ENCODE measurements around the gene EEF1AKMT1.

Gene EEF1AKMT1, protein sequence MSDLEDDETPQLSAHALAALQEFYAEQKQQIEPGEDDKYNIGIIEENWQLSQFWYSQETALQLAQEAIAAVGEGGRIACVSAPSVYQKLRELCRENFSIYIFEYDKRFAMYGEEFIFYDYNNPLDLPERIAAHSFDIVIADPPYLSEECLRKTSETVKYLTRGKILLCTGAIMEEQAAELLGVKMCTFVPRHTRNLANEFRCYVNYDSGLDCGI

DNA sequence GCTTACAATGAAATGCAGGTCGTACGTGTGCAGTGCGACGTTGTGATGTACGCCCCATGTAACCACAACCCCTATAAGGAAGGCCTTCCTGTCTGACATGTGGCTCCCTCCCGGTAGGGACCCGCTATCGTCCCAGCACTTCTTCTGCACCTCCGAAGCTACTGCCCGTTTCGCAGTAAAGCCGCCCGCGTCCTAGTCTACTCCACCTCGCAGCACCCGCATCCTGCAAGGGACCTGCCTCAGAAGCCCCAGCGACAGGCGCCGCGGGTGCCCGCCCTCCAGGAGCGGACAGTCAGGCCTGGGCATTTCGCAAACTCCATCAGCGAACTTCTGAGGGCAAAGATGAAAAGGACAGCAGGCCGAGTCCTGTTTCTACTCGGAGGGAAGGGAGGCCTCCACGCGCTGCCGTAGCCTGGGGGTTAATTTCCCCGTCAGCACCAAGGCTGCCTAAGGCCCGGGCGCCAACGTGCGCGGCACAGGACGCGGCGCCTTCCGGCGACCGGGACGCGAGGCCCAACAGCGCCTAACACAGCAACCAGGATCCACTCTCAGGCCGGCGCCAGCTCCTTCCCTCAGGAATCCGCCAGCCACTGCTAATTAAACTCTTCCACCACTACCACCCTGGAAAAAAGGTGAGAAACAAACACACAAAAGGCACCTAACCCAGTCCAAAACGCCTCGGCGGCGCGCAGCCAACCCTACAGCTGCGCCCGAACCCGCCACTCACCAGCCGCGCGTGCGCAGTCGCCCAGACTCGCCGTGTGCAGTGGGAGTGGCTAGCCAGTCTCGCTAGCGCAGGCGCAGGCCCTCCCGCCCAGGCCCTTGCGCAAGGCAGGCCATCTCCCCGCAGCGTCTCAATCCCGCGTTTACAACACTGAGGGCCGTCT, at the start of gene EEF1AKMT1:
TSS of gene EEF1AKMT1 (minus strand) at position 768 of the 887 bp plus-strand sequence. CDS start 16,363 bp downstream, outside the sequence.
- peak; percentile 84 to 89 for DNase-seq

DNA sequence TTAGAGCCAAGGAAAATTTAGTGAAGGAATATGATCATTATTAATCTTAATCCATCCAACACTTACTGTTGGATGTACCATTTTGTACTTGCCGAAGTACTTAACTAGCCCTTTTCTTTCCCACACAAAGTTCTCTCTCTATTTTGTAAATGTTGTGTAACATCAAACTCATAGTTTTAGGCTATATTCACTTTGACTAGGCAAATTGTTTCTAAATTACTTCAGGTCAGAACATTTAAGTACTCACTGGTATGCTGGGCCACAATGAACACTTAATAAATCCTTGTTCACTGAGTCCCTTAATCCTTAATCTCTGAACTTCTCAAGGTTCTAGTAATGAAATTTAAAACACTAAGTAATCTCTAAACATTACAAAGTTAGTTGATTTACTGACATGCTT, 49.3 kb upstream of the EEF1AKMT1 start:
- DNase-seq = no peak

DNA sequence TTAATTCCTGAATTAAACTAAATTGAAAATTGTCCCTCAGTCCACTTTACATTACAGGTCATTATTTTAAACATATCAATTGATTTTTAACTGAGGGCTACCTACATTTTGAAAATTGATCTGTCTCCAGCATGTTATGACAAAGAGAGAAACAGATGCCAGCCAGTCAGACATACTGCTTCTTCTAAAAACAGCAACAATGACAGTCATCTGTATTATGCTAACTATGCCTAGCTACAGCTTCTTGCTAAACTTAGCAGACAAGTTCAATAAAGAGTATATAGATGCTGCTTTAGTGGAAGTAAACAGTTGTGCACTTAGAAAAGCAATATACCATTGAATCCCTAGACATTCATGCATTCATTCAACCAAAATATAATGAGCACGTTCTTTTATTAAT, 48.6 kb upstream of the EEF1AKMT1 start:
- DNase-seq = no peak

DNA sequence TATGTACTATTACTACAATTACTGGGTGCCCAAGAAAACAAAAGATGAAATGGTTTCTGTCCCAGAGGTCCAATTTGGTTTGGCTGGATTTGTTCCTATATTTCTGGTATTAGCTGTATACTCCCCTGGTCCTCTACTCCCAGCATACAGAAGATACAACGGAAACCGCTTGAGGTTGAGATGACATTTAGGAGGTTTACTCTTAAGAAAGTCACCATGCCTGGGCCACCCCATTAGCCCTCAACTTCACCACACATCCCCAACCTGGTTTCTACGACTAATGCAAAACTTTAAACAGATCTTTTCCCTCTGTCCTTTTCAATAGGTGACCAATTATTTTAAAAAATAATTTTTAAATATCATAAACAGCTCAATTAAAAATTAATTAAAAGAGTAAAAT, 46.0 kb upstream of the EEF1AKMT1 start:
- no peak for DNase-seq

DNA sequence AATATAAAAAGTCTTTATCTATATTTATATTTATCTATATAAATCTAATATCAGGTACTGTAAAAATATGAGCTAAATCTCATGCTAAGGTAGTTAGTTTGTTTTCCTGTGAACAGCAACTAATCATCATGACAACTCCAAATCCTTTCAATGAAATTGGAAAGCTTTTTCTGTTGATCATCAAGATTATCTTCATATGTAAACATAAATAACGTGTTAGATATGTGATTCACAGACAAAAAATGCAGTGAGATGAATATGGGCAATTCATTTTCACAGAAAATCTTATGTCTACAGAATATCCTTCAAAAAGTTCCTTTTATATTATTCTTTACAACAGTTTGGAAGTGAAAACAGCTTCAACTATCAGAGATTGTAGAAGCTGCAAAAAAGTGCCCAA, 41.7 kb upstream of the EEF1AKMT1 start:
- no peak for DNase-seq

DNA sequence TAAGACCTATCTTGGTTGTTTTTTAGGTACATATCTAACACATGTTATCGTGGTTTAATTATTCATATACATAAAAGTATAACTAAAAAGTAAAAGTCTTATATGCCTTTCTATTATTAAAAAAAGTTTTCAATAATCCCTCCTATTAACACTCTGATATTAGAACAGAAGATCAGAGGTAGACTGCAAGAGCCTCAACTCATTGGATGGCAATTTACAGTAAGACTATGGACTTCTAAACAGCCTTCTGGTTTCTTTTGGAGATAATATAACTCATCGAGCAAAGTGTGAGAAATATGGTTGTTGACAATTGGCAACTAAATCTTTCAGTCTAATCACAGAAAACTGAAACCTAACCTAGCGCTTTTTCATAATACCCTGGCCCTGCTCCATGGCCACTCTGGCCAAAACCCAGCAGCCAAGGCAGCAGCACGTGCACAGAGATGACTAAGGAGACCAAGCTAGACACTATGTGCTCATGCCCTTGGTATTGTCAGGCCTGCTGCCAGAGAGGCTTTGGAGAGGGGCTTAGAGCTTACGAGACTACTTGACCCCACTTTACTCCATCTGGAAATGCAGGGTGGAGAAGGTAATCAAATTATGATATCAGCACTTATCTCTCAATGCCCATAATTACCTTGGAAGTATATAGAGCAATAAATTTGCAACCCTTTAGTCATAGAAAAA, 40.6 kb upstream of the EEF1AKMT1 start:
- DNase-seq = peak in 1 of 2 experiments; percentile 45

DNA sequence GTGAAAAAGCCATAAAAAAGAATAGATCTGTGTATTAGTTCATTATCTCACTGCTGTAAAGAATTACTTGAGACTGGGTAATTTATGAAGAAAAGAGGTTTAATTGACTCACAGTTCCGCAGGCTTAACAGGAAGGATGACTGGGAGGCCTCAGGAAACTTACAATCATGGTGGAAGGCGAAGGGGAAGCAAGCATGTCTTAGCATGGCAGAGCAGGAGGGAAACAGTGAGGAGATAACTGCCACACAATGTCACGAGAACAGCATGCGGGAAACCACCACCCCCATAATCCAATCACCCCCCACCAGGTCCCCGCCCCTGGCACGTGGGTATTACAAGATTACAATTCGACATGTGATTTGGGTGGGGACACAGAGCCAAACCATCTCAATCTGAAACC, 39.1 kb upstream of the EEF1AKMT1 start:
- no peak for DNase-seq

DNA sequence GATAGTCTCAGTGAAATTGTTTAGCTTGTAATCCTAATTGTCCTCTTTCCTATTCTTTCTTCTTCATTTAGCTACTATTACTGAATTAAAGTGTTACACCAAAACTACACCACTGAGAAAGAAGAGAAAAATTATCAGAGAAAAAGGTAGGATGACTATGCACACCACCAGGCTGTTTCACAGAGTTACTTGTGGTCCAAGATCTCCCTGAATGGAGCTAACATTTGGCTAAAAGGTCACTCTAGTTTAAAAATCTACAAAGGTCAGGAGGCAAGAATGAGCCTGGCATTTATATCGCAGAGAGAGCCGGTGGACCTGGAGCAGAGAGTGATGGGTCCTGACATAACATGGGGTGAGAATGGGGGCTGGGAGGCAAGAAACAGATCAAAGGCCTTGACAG, 37.0 kb upstream of the EEF1AKMT1 start:
- DNase-seq = no peak

DNA sequence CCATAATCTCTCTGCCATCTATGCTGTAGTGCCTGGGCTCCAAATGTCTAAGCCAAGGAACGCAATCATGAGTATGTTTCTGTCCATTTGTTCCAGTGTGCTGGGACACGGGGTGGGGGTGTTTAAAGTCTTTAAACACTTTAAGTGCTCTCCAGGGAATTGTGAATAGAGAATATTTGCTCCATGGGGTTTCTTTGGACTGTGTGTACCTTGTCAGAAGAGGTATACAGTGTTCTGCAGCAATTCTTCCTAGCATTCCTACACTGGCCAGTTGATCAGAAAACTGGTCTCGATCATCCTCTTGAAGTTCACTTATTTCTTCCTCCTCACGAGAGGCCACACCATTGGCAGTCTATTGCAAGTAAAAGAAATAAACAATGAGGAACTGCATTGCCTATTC, 35.1 kb upstream of the EEF1AKMT1 start:
- no peak for DNase-seq

DNA sequence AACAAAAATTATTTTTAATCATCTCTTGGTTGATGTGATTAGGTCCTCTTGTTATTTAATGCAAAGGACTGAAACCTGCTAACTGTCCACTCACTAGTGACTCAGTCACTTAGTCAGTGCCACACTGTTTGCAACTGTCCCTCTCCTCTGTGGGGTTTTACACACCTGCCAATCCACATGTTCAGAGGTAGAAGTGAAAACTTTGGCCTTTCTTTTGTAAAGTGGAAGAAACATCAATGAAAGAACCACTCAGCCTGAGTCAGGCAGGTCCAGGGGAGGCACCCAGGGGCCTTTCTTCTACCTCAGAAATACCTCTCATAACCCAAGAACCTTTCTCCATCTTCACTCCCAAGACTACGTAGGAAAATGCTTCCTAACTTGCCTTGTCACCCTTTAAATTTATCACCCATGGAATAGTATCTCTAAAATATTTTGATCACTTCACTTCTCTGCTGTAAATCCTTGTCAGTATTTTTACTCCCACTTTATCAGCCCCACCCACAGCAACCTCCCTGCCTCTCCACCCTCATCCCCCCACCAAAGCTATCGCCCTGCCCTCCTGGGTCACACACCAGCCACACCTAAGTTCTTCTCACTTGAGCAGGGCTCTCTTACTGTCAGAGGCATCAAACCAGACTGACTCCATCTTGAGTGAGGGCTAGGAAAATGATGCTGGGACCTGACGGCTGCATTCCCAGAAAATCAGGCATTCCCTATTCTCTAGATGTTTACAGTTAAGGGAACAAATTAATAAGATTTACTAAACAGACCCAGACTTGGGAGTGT, 29.6 kb upstream of the EEF1AKMT1 start:
- no peak for DNase-seq

DNA sequence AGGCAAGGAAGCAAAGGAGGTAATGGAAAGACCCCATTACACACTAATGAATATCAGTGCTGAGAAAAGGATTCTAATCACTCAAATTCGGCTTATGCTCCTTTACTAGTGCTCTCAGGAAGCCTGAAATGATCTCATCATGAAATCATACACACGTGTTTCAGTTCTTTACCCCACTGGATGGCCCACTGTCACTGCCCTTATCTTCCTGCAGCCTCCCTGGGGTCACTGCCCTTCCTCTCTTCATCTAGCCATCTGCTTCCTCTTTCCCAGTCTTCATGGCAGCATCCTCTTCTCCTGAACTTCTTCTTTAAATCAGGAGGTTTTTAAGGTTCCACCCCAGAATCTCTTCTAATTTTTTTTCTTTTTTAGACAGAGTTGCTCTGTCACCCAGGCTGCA, 27.9 kb upstream of the EEF1AKMT1 start:
- DNase-seq = no peak

DNA sequence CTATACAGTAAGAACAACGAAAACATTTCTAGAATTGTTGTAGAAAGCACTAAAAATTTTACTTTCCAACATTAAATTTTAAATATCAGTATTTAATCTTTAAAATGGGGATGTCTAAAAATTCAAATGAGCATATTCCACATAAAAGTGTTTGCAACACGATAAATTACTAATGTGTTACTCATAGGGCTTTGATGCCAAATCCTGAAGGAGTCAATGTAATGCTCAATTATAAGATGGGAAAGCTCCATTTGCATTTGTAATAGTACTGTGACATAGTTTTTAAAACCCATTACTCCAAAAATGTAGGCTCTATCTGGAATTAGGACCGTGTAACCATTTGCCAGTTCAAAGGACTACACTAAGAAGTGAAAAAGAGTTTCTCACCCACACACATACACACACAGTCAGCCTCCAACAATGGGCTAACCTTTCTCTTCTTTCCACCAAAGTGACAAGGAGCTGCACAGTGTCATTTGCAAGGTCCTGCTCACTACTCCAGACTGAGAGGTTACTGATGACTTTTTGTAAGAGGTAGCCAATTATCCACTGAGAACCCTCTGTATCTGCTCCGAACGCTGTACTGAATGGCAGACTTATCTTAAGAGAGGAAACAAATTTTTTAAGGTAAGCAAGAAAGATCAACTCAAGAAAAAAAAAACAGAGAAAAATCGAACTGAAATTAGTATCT, 26.1 kb upstream of the EEF1AKMT1 start:
- DNase-seq = no peak

DNA sequence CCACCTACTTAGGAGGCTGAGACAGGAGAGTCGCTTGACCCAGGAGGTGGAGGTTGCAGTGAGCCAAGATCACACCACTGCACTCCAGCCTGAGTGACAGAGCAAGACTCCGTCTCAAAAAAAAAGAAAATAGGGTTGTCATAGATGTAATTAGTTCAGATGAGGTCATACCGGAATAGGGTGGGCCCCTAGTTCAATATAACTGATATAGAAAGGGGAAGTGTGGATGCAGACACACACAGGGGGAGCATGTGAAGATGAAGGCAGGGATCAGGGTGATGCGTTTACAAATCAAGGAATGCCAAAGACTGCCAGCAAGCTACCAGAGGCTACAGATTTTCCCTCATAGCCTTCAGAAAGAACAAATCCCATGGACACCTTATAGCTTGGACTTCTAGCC, 24.3 kb upstream of the EEF1AKMT1 start:
- no peak for DNase-seq

DNA sequence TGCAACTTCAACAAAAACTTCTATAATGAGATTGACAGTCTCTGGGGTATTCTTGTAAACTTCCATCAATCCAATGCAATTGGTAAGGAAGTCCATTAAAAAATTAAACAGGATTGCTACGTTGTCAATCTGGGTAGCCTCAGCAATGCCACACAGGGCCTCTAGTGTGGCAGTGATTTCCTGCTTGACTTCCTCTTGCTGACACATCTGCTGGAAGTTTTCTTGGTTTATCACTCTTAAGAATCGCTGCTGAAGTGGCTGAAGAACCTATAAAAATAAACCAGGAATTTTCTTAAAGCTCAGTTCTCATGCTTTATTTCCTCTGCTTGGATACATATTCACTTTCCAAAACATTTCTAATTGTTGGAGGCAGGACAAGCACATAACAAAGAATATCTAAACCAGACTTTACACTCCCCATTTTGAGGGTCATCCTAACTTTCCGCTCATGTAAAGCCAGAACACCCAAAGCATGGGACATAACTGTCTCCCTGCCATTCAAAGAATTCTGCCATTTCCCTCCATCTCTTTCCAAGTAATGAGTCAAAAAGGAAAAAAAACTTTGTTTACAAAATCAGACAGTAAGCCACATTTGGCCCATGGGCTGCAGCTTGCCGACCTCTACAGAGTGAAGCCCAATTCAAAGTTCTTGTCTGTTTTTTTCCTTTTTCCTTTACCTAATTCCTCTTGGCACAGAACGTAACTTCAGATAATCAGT, 23.2 kb upstream of the EEF1AKMT1 start:
- DNase-seq = no peak

DNA sequence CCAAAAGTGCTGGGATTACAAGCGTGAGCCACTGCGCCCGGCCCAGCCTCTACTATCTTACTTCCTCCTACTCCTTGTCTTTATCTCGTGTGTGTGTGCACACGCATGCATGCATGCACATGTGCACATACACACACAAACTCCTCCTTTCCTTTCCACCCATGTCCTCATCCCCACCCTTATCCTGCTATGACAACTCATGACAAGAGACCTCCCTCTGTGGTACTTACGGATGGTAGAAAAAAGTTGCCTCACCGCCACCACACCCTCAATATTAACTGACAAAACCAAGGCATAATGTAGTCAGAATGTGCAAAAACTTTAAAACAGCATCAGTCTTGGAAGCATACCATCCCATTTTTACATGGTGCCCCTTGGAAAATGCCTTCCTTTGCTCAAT, 15.9 kb upstream of the EEF1AKMT1 start:
- DNase-seq = no peak

DNA sequence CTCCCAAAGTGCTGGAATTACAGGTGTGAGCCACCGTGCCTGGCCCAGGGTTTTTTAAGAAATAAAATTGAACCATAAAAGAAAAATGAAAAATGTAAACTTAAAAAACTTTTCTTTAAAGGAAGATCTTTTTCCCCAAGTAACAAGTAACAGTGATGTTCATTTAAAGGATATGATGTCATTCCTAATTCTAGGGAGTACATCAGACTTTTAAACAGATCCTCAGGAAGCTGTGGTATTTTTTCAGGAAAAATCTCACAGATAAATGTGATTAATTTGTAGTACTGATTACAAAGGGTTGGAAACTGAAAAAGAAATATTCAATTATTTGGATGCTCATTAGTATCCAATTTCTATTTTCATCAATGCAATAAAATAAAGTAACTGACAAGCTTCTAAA, 14.6 kb upstream of the EEF1AKMT1 start:
- DNase-seq = no peak

DNA sequence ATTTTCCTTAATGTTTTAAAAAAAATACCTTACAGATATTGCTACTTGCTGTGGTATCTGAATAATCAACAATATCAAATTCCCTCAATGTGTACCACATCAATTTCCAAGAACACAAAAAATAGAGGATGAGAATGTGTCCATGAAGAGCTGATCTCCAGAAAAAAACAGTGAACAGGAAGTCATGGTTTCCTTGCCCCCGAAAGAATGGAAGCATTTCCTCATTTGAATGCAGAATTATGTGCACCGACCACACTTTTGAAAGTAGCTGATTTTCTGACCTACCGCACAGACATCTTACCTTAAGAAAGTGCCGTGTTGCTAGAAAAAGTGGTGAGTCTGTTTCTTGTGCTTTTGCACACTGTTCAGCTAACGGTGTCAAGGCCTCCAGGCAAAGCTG, 13.4 kb upstream of the EEF1AKMT1 start:
- DNase-seq = no peak

DNA sequence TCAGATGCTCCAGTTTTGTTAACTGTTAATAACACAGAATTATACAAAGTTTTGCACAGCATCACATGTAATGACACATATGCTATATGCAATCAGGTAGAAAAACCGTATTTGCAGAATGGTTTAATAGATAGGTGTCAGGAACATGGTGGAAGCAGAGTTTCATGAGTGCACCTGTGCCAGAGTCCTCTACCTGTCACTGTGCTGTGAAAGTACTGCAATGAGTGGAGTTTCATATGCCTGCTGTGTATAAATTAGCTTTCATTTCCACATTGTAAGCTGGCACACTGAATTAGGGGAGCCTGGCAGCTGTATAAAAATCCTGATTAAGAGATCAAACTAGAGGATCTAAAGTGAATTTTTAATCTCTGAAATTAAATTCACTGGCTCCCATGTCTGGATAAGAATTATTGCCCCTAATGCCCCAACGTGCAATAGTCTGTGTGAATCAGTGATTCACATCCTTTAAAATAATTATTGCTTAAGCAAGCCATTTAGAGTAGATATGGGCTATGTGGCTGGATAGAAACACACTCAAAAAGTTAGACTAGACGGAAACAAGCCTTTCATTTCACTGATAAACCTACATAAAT, 8.5 kb upstream of the EEF1AKMT1 start:
- no peak for DNase-seq

DNA sequence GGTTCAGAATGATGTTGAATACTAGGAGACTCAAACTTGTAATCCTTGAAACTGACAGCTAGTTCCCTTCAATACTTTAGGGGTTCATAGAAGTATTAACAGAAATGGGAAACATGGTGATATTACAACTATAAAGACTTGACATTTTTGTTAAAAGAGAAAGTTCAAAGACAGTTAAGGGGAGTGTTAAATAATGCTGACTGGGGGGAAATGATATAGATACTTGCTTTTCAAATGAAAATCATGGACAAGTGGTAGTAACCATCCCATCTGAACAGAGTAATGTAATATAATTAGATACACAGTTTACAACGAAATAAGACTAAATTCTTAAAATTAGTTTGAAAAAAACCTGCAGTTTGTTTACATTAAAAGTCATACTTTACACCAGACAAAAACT, 6.6 kb upstream of the EEF1AKMT1 start:
- DNase-seq = no peak

DNA sequence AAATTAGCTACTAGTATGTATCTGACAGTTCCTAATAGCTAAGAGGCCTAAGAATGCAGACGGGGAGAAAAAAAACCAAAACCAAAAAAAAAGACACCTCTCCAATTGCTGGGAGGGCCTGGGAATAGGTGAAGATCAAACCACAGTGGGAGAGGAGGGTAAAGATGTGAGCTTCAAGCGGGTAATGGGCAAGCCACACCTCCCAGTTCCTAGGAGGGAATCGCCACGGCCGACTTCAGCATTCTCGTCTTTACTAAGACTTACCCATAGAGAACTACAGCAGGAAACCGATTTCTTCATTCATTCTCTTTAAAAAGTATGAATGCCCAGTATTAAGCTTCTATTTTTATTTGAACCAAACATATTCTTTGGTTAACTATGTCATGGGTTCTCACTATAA, 5.6 kb upstream of the EEF1AKMT1 start:
- DNase-seq = no peak

DNA sequence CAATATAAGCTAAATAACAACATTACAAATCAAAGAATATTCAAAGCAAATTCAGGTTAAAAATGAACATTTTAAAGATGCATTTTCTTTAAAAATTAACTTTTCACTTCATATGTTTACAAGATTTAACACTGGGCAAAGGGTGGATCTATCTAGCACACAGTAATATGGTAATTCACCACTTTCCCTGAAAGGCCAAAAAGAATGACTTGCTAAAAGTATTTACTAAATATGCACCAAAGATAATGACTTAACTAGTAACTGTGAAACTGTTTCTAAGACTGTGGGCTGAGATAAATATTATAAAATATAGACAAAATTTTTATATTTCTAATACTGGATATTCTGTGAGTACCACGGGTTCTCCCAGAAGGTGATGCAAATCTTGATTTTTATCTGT, 4.5 kb upstream of the EEF1AKMT1 start:
- DNase-seq = no peak

Measured in NCI-H2081 (cell line).